ENCODE data around the gene SATB1.

Gene SATB1

GRCh38 chr3:18297126-18297525 lies 128.0 kb downstream of the SATB1 start:
- no peaks in the 10 kb centered on the region for H3K36me3 Mint-ChIP-seq (ENCODE audit: low read depth)
- intact Hi-C loops (cut with micrococcal nuclease) = no loop called here
- H3K27me3 Mint-ChIP-seq = no peaks in the 10 kb centered on the region

More at GRCh38 chr3:18297126-18297525, 128.0 kb downstream of the SATB1 start:
- Mint-ChIP-seq H3K9me3 (peaks cover 42% of the 10 kb centered on the region), H3K4me1 (ENCODE audit: low read depth) (no peaks in the 10 kb centered on the region), H3K4me3 (no peak overlapping the region), H3K27ac (no peak overlapping the region)

Measured in dendritic cell treated with granulocyte-macrophage colony-stimulating factor and Interleukin-4, amounts not matched to agents 40 ng/mL and 50 ng/mL, for 4 days (primary cell).